SW 1271 (cell line): ENCODE results near the gene RAB7A.
"Not testable (repeated sequence)": the region's sequence is repeated elsewhere in the genome, so short reads cannot be mapped to it uniquely, and the experiment has no call there.

Experiments
- DNase-seq, 2 experiments: peaks; one replicate each; lab custom pipeline; 2025; lab: John Stamatoyannopoulos, UW

The RAB7A gene

GRCh38 chr3:128820252-128820839 lies 94.4 kb downstream of the RAB7A start:
- DNase-seq = no peak

DNA sequence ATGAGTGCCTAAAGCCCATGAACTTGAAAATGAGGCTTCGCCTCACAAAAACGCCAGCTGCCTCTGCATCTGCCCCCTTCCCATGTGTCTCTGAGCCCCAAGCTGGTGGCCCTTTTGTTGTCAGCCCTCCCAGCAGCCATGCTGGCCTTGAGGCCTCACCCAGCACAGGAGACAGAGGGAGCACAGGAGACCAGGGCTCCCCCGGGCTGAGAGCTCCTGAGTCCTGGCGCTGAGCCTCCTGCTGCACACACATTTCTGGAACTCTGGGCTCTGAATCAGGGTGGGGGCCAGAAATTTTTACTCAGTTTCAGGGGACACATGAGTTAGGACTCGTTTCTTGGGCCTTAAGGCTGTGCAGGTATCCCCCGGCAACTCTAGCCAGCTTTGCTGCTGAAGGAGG lies 97.0 kb downstream of the RAB7A start:
- DNase-seq = no peak

- no peak for DNase-seq
Measured at GRCh38 chr3:128823631-128824030, 97.6 kb downstream of the RAB7A start.

DNA sequence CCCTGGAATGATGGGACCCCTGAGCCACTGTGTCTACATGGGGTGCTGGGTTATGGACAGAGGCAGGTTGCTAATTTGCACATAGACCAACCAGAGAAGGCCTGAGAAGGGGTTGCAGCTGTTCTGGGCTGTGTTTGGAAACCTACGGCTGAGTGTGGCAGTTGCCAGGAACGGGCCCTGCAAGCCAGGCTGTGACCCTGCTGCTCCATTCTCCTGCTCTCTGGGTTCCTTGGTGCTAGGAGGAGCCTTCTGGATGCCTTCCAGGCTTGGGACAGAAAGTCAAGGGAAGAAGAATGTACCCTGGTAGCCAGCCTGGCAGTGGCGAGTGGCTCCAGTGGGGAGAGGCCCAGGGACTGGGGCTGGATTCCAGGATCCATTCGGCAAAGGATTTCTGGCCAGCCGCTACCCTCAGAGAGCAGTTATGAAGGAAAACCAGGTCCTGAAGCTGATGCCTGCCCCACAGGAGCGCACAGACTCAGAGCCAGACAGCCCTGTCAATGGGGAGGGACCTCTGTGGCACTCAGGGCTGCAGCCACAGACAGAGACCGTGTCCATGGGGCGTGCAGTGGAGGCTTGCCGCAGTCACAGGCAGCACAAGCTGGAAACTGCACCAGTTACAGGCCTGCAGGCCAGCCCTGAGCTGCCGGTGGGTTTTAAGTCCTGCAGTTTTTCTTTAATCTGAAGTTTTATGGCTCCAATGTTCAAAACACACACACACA lies 98.3 kb downstream of the RAB7A start:
- DNase-seq = no peak

- no peak for DNase-seq
Measured at GRCh38 chr3:128825117-128825725, 99.2 kb downstream of the RAB7A start.

GRCh38 chr3:128829087-128829486 lies 103.1 kb downstream of the RAB7A start:
- DNase-seq = not testable (repeated sequence)

GRCh38 chr3:128829925-128830625 lies 104.1 kb downstream of the RAB7A start:
- not testable (repeated sequence) for DNase-seq

DNA sequence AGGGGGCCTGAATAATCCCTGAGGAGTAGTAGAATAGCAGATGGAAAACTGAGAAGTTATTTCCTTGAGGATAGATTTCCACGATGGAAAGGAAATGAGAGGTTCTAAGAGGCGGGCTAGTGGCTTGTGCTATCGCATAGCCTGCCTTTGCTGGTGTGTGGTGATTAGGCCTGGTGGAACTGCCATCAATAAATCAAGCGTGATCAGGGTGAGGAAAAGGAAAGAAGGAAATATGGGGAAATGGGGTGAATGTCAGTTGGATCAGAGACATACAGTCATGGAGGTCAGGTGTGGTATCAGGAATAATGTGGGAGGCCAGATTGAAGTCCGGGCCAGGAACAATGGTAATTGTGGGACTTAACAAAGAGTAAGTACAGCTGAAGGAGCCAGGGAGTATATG lies 104.8 kb downstream of the RAB7A start:
- DNase-seq = not testable (repeated sequence)

- not testable (repeated sequence) for DNase-seq
Measured at GRCh38 chr3:128832979-128833378, 107.0 kb downstream of the RAB7A start.

GRCh38 chr3:128835096-128835495 lies 109.1 kb downstream of the RAB7A start:
- no peak for DNase-seq

GRCh38 chr3:128841926-128842920 lies 116.2 kb downstream of the RAB7A start:
- DNase-seq = no peak

DNA sequence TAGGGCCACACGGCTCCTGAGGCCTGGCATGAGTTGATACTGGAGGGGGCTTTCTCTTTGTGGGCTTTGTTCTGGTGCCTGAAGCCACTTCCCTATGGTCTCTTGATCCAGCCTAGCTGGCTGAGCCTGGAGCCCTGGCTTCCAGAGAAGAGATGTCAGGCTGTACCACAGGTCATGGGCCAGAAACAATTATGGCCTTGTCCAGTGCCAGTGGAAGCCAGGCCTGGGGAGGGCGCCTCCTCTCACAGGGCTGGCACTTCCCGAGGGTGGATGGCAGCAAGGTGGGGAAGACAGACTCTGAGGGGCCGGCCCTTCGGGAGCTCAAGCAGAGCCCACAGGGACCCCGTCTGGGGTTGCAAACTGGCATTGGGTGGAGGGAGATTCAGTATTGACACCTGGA lies 118.5 kb downstream of the RAB7A start:
- DNase-seq = no peak

DNA sequence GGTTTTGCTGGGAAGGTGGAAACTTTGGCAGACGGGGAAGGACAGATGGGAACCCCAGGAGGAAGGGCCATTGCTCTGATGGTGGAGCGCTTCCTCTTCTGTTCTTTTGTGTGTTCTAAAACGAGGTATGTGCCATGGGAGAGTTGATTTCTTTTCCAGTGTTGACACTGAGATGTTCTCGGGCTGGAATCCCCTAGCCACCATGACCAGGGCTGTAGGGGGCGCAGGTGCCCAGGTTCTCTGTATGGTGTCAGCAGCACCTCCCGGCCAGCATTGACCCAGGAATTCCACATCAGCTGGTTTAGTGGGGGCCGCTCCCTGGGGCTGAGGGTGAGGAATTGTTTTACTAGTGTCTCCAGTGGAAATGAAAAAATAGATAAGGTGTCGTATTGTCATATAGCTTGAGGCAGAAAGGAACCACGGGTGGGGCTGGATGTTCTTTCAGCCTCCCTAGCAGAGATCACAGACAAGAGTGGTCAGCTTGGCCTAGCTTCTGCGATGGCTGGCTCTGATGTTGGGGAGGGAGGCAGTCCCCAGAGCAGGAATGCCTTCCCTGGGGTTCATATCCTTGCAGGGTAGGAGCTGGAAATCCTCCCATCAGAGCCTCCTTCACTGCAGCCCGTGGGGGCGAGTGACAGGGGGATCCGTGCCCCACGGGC lies 119.3 kb downstream of the RAB7A start:
- DNase-seq = no peak

DNA sequence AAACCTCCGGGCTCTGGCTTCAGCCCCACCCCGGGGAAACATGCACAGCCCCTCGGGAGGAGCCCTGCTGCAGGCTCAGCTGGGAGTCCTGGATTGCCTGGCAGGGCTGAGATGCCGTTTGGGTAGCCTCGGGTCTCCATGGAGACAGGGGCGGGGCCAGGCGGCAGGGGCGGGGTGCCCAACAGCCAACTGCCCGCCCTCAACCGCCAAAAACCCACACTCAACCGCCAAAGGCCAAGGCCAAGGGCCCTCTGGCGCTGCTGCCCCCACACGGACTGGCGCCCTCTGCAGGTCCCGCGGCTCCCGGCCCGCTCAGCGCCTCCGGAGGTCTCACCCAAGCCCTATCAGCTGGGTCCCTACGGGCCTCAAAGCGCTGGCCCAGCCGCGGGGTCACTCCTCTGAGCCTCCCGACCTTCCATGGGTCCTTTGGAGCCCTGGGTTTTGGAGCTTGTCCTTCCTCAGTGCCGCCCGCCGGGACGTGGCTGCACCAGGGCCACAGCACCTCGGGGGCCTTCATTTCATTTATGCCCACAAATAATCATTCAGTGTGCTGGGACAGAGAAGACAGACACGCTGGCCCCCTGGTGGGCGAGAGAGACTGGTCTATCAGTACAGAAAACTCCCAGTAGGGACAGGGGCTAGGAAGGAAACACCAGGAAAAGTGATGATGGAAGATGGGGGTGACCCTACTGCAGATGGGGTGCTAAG lies 119.9 kb downstream of the RAB7A start:
- peak in 1 of 2 experiments; percentile 30 for DNase-seq

DNA sequence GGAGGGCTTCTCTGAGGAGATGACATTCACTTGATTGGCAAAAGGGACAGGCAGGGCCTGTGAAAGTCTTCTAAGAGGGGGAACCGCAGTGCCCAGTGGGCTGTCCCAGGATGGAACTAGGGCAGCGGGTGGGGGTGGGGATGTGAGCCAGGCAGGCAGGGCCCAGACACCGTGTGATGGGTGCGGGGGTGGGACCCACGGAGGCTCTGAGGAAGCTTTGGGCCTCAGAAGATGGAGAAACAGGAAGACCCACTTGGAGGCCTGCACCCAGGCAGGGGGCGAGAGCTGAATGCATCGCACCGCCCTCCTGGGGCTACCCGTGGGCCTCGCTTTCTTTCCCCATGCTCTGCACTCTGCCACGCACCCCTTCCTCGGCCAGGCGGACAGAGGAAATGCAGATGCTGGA lies 120.5 kb downstream of the RAB7A start:
- DNase-seq = no peak

GRCh38 chr3:128847666-128848370 lies 121.8 kb downstream of the RAB7A start:
- DNase-seq = no peak

- DNase-seq = no peak
Measured at GRCh38 chr3:128848936-128849335, 123.0 kb downstream of the RAB7A start.

DNA sequence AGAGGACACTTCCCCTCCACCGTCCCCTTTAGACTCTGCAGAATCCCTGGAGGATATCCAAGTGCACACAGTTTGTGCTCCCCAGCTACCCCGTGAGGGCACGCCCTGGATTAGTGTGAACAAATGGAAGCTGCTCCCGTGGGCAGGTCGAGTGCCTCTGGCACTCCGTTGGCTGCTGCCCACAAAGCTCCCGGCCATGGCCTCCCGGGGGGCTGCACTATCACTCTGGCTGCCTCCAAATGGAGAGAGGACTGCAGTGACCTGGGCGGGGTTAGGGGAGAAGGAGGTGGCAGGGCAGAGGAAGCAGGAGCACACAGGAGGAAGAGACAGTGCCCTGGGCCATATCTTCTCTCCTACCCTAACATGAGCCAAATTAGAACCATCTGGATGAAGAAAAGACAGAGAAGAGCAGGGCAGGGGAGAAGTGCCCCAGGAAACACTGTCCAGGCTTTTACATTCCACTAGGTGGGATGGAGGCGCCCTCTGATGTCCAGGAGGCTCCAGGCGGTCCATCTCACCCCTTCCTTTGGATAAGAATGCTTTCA lies 124.0 kb downstream of the RAB7A start:
- peak in 1 of 2 experiments; percentile 22 for DNase-seq

DNA sequence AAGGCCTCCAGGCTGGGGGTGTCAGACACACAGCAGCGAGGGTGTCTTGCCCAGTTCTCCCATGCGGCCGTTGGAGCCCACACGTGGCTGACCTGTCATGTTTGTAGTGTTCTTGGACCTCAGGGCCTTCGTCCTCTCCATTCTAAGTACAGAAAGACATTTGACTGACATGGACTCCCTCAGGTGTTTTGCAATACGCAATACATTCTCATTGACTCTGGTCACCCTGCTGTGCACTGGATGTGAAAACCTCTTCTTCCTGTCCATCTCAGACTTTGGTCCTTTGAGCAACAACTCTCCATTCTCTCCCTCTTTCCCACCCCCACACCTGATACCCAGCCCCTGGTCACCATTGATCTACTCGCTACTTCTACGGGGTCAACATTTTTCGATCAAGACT lies 124.6 kb downstream of the RAB7A start:
- no peak for DNase-seq
